HepG2 (cell line): ENCODE results near the gene GALC.

ENCODE experiments used
- CCAR2 ChIP-seq: fragments of 200-400 bp; formaldehyde crosslinking; optimal IDR thresholded peaks from 2 replicates; pipeline ENCODE3; 2018; ENCODE audit warnings: low read depth, mild to moderate bottlenecking, low read length, moderate library complexity
- CHD4 ChIP-seq: fragments of 200-600 bp; sonication (generic); IDR thresholded peaks from 2 replicates; pipeline ENCODE4 v1.7.0; 2017; ENCODE audit warnings: mild to moderate bottlenecking, low read length, borderline replicate concordance
- GABPB1 ChIP-seq: IDR thresholded peaks from 2 replicates; pipeline ENCODE4 v1.6.1; 2016; ENCODE audit warnings: mild to moderate bottlenecking, missing genetic modification reagents, moderate library complexity, missing compliant biosample characterization
- KDM4B ChIP-seq: sonication (generic); formaldehyde crosslinking; IDR thresholded peaks from 2 replicates; pipeline ENCODE4 v1.4.0; 2020; ENCODE audit warnings: missing genetic modification reagents
- MYC ChIP-seq: sonication (generic); formaldehyde crosslinking; IDR thresholded peaks from 2 replicates; pipeline ENCODE4 v1.9.0; 2021; ENCODE audit warnings: missing genetic modification reagents, borderline replicate concordance
- PATZ1 ChIP-seq: sonication (generic); formaldehyde crosslinking; IDR thresholded peaks from 2 replicates; pipeline ENCODE4 v1.4.0; 2020; ENCODE audit warnings: missing genetic modification reagents
- RAD21 ChIP-seq: fragments of 450-650 bp; formaldehyde crosslinking; IDR thresholded peaks from 2 replicates; pipeline ENCODE4 v1.5.0; 2020; ENCODE audit warnings: mild to moderate bottlenecking
- RORA ChIP-seq: sonication (generic); formaldehyde crosslinking; IDR thresholded peaks from 2 replicates; pipeline ENCODE4 v1.5.0; 2020; ENCODE audit warnings: mild to moderate bottlenecking, missing genetic modification reagents, moderate library complexity
- TF ChIP-seq, protein P1 (sequence below): sonication (generic); formaldehyde crosslinking; conservative IDR thresholded peaks from 2 replicates; pipeline ENCODE4 v1.8.1; 2023; ENCODE audit warnings: missing genetic modification reagents

DNA sequence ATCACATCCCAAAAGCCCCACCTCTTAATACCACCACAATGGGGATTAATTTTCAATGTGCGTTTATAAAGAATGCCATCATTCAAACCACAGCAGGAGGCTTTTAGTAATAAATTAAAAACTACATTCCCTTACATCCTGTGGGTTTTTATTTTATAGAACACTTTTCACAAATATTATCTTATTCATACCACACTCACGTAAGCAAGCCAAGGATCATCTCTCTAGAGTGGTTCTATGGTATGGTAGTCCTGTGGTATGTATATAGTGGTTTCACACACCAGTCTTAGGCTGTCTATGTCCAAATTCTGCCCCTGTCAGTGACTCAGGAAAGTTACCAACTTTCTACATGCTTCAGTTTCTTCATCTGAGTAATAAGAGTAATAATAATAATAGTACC lies 100.2 kb downstream of the GALC start:
- TF ChIP-seq MYC (no peak), RAD21 (CRISPR knock-in tag) (no peak), CHD4 (no peak), GABPB1 (CRISPR knock-in tag) (no peak), PATZ1 (CRISPR knock-in tag) (no peak), KDM4B (CRISPR knock-in tag) (no peak), RORA (CRISPR knock-in tag) (no peak), CCAR2 (no peak)
- TF ChIP-seq, protein P1, sequence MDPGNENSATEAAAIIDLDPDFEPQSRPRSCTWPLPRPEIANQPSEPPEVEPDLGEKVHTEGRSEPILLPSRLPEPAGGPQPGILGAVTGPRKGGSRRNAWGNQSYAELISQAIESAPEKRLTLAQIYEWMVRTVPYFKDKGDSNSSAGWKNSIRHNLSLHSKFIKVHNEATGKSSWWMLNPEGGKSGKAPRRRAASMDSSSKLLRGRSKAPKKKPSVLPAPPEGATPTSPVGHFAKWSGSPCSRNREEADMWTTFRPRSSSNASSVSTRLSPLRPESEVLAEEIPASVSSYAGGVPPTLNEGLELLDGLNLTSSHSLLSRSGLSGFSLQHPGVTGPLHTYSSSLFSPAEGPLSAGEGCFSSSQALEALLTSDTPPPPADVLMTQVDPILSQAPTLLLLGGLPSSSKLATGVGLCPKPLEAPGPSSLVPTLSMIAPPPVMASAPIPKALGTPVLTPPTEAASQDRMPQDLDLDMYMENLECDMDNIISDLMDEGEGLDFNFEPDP (CRISPR knock-in tag) = no peak
